Mesothelial cell of epicardium (in vitro differentiated cells): ENCODE results near the gene TGOLN2. TPM values are rescaled to one million over a fixed set of nuclear protein-coding genes. Genes with fewer than 3 reads are reported as not detected.

Experiments used
- DNase-seq, 2 experiments: peaks; one replicate each; pipeline ENCODE4 v3.0.0; 2021; ENCODE audit warnings: low spot score in 2 of 2; ENCODE audit not compliant: unreplicated experiment in 2 of 2
- H3K27ac Mint-ChIP-seq: 2 replicates; pipeline ENCODE4 v1.8.0; 2021; ENCODE audit warnings: mixed read lengths
- H3K27me3 Mint-ChIP-seq: 2 replicates; pipeline ENCODE4 v1.8.0; 2021; ENCODE audit warnings: low read depth, mixed read lengths
- H3K36me3 Mint-ChIP-seq: 2 replicates; pipeline ENCODE4 v1.8.0; 2021; ENCODE audit warnings: mixed read lengths
- H3K4me1 Mint-ChIP-seq: 2 replicates; pipeline ENCODE4 v1.8.0; 2021; ENCODE audit warnings: mixed read lengths
- H3K4me3 Mint-ChIP-seq: 2 replicates; pipeline ENCODE4 v1.8.0; 2021; ENCODE audit warnings: mild to moderate bottlenecking, moderate library complexity, mixed read lengths
- H3K9me3 Mint-ChIP-seq: 2 replicates; pipeline ENCODE4 v1.8.0; 2021; ENCODE audit warnings: mixed read lengths
- CTCF ChIP-seq: fragments of 200-600 bp; sonication (generic); IDR thresholded peaks from one replicate; pipeline ENCODE4 v1.5.0; 2021; ENCODE audit warnings: antibody characterized with exemption; ENCODE audit not compliant: unreplicated experiment
- total RNA-seq: library from RNA; stranded (reverse); gene quantifications from 3 replicates; pipeline ENCODE4 v1.2.1, GENCODE V29; 2021

TGOLN2 gene
- total RNA-seq, 1 donor from 2014 or later: 59.2 TPM

GRCh38 chr2:85314884-85315242, 12.9 kb downstream of the TGOLN2 start:
- no peaks in the 10 kb centered on the region for H3K9me3 Mint-ChIP-seq
- no peak for TF ChIP-seq CTCF
- no peak for DNase-seq
- H3K27ac Mint-ChIP-seq: no peak overlapping the region
- H3K36me3 Mint-ChIP-seq: peaks cover 20% of the 10 kb centered on the region
- no peak overlapping the region for H3K4me3 Mint-ChIP-seq
- peaks cover 6% of the 10 kb centered on the region for H3K4me1 Mint-ChIP-seq
- H3K27me3 Mint-ChIP-seq: no peaks in the 10 kb centered on the region

- no peaks in the 10 kb centered on the region for H3K4me1 Mint-ChIP-seq
- H3K27ac Mint-ChIP-seq: no peak overlapping the region
- no peaks in the 10 kb centered on the region for H3K27me3 Mint-ChIP-seq
- no peak for TF ChIP-seq CTCF
- DNase-seq: no peak
- H3K4me3 Mint-ChIP-seq: no peak overlapping the region
- peaks cover 24% of the 10 kb centered on the region for H3K36me3 Mint-ChIP-seq
- H3K9me3 Mint-ChIP-seq: no peaks in the 10 kb centered on the region
These were observed 15.4 kb downstream of the TGOLN2 start for GRCh38 chr2:85312404-85312803.

GRCh38 chr2:85310330-85310729, 17.5 kb downstream of the TGOLN2 start:
- Mint-ChIP-seq H3K4me3 (no peak overlapping the region), H3K27ac (peak overlapping the region; percentile 29), H3K36me3 (peaks cover 29% of the 10 kb centered on the region), H3K27me3 (no peaks in the 10 kb centered on the region), H3K9me3 (no peaks in the 10 kb centered on the region), H3K4me1 (no peaks in the 10 kb centered on the region)
- no peak for DNase-seq
- no peak for TF ChIP-seq CTCF

- Mint-ChIP-seq H3K27ac (peak overlapping the region; percentile 29), H3K27me3 (no peaks in the 10 kb centered on the region)
- no peak for TF ChIP-seq CTCF
These were observed 18.0 kb downstream of the TGOLN2 start for GRCh38 chr2:85309699-85310321.

GRCh38 chr2:85308896-85309555, 18.8 kb downstream of the TGOLN2 start:
- peaks cover 34% of the 10 kb centered on the region for H3K36me3 Mint-ChIP-seq
- H3K27me3 Mint-ChIP-seq: no peaks in the 10 kb centered on the region
- TF ChIP-seq CTCF: no peak
- DNase-seq: no peak
- H3K4me1 Mint-ChIP-seq: no peaks in the 10 kb centered on the region
- H3K4me3 Mint-ChIP-seq: no peak overlapping the region
- H3K27ac Mint-ChIP-seq: no peak overlapping the region
- no peaks in the 10 kb centered on the region for H3K9me3 Mint-ChIP-seq

More at GRCh38 chr2:85309699-85310321, 18.0 kb downstream of the TGOLN2 start:
- Mint-ChIP-seq H3K9me3 (no peaks in the 10 kb centered on the region), H3K4me3 (no peak overlapping the region), H3K36me3 (peaks cover 30% of the 10 kb centered on the region), H3K4me1 (no peaks in the 10 kb centered on the region)
- DNase-seq: no peak
